ENCODE data around the gene FREM1.

Gene FREM1

GRCh38 chr9:14799030-14799429, 111.2 kb downstream of the FREM1 start:
- no peak overlapping the region for H3K4me3 ChIP-seq (ENCODE audit: low read depth, low read length)
- TF ChIP-seq CTCF (IDR thresholded peaks at IDR 0.05; ENCODE audit: low read depth, low read length, missing control alignments) = no peak
- no peak for DNase-seq
- no peak overlapping the region for H3K27ac ChIP-seq
- in situ Hi-C loops (cut with HindIII; ENCODE audit: low pct_ligation_motif_present, low sequenced_read_pairs) = no loop called here
- H3K36me3 ChIP-seq (replicated peaks) = peaks cover 2% of the 10 kb centered on the region
- H3K27me3 ChIP-seq (replicated peaks) = no peaks in the 10 kb centered on the region

- Histone ChIP-seq H3K27ac (no peak overlapping the region), H3K27me3 (replicated peaks) (no peaks in the 10 kb centered on the region), H3K36me3 (replicated peaks) (peaks cover 2% of the 10 kb centered on the region), H3K4me3 (ENCODE audit: low read depth, low read length) (no peak overlapping the region)
- in situ Hi-C loops (cut with HindIII; ENCODE audit: low pct_ligation_motif_present, low sequenced_read_pairs) = no loop called here
- no peak for TF ChIP-seq CTCF (IDR thresholded peaks at IDR 0.05; ENCODE audit: low read depth, low read length, missing control alignments)
- DNase-seq = peak; percentile 31
Measured at GRCh38 chr9:14797435-14797834, 112.8 kb downstream of the FREM1 start.

GRCh38 chr9:14793389-14793788, 116.8 kb downstream of the FREM1 start:
- no peak for TF ChIP-seq CTCF (IDR thresholded peaks at IDR 0.05; ENCODE audit: low read depth, low read length, missing control alignments)
- in situ Hi-C loops (cut with HindIII; ENCODE audit: low pct_ligation_motif_present, low sequenced_read_pairs) = no loop called here
- H3K27me3 ChIP-seq (replicated peaks) = no peaks in the 10 kb centered on the region
- H3K36me3 ChIP-seq (replicated peaks) = peaks cover 2% of the 10 kb centered on the region
- DNase-seq = no peak
- H3K27ac ChIP-seq = no peak overlapping the region
- H3K4me3 ChIP-seq (ENCODE audit: low read depth, low read length) = no peak overlapping the region

- Histone ChIP-seq H3K27ac (no peak overlapping the region), H3K27me3 (replicated peaks) (no peaks in the 10 kb centered on the region), H3K4me3 (ENCODE audit: low read depth, low read length) (no peak overlapping the region), H3K36me3 (replicated peaks) (no peaks in the 10 kb centered on the region)
- TF ChIP-seq CTCF (IDR thresholded peaks at IDR 0.05; ENCODE audit: low read depth, low read length, missing control alignments) = no peak
- no peak for DNase-seq
- in situ Hi-C loops (cut with HindIII; ENCODE audit: low pct_ligation_motif_present, low sequenced_read_pairs) = no loop called here
Measured at GRCh38 chr9:14790628-14791027, 119.6 kb downstream of the FREM1 start.

- H3K27me3 ChIP-seq (replicated peaks) = no peaks in the 10 kb centered on the region
- no peaks in the 10 kb centered on the region for H3K36me3 ChIP-seq (replicated peaks)
- DNase-seq = no peak
- no peak for TF ChIP-seq CTCF (IDR thresholded peaks at IDR 0.05; ENCODE audit: low read depth, low read length, missing control alignments)
- H3K4me3 ChIP-seq (ENCODE audit: low read depth, low read length) = no peak overlapping the region
- in situ Hi-C loops (cut with HindIII; ENCODE audit: low pct_ligation_motif_present, low sequenced_read_pairs) = no loop called here
- H3K27ac ChIP-seq = no peak overlapping the region
Measured at GRCh38 chr9:14788846-14789245, 121.4 kb downstream of the FREM1 start.

GRCh38 chr9:14783358-14783757, 126.9 kb downstream of the FREM1 start:
- Histone ChIP-seq H3K27ac (no peak overlapping the region), H3K36me3 (replicated peaks) (no peaks in the 10 kb centered on the region), H3K27me3 (replicated peaks) (no peaks in the 10 kb centered on the region), H3K4me3 (ENCODE audit: low read depth, low read length) (no peak overlapping the region)
- no peak for DNase-seq
- TF ChIP-seq CTCF (IDR thresholded peaks at IDR 0.05; ENCODE audit: low read depth, low read length, missing control alignments) = no peak
- in situ Hi-C loops (cut with HindIII; ENCODE audit: low pct_ligation_motif_present, low sequenced_read_pairs) = no loop called here

Measured in brain microvascular endothelial cell (primary cell).